Naive thymus-derived CD4-positive, alpha-beta T cell (primary cell): ENCODE data around the gene EIF4EBP3. TPM values are rescaled to one million over a fixed set of nuclear protein-coding genes. Genes with fewer than 3 reads are reported as not detected.

Experiments used
- ATAC-seq: fragments of 150-1000 bp; cut with Tn5 transposase; 2 replicates; pipeline ENCODE4 v1.10.0; 2021; ENCODE audit warnings: mild to moderate bottlenecking, moderate library complexity
- CTCF ChIA-PET: fragments of 350-600 bp; sonication (Branson Sonifier 250); formaldehyde crosslinking; loops from one replicate; lab custom pipeline; 2021; ENCODE audit warnings: antibody characterized with exemption; lab: Charles Lee
- POLR2A ChIA-PET: fragments of 350-600 bp; sonication (Branson Sonifier 250); formaldehyde crosslinking; loops from one replicate; lab custom pipeline; 2021; ENCODE audit warnings: antibody characterized with exemption, inconsistent platforms; lab: Charles Lee
- DNase-seq, 9 donors: peaks; one replicate each; pipeline versions ENCODE4 v3.0.0 to v3.0.0-alpha.2; 2020 to 2022; ENCODE audit warnings: mixed read lengths in 1 of 9
- H3K27ac ChIP-seq: one replicate; pipeline ENCODE4 v1.7.0; 2013; ENCODE audit warnings: mild to moderate bottlenecking, low read depth, low read length, moderate library complexity
- H3K27me3 ChIP-seq, 2 donors: one replicate each; pipeline ENCODE4 v1.7.0; 2013; ENCODE audit warnings: low read length in 2 of 2, mild to moderate bottlenecking in 2 of 2, moderate library complexity in 2 of 2; ENCODE audit not compliant: control insufficient read depth in 2 of 2, insufficient read depth in 2 of 2
- H3K36me3 ChIP-seq, 3 experiments: 1 replicate in 2 of 3; 2 replicates in 1 of 3; pipeline ENCODE4 v1.7.0; 2013; ENCODE audit warnings: low read length in 3 of 3, mild to moderate bottlenecking in 3 of 3, moderate library complexity in 1 of 3; ENCODE audit not compliant: insufficient read depth in 3 of 3, control insufficient read depth in 2 of 3
- H3K4me1 ChIP-seq, 2 donors: one replicate each; pipeline ENCODE4 v1.7.0; 2013; ENCODE audit warnings: low read length in 2 of 2, mild to moderate bottlenecking in 2 of 2, moderate library complexity in 1 of 2; ENCODE audit not compliant: control insufficient read depth in 2 of 2, insufficient read depth in 2 of 2
- H3K4me3 ChIP-seq: 2 replicates; pipeline ENCODE4 v1.7.0; 2013; ENCODE audit warnings: mild to moderate bottlenecking, low read length
- H3K9me3 ChIP-seq, 3 experiments: 1 replicate in 2 of 3; 2 replicates in 1 of 3; pipeline ENCODE4 v1.7.0; 2013; ENCODE audit warnings: low read length in 3 of 3; ENCODE audit not compliant: control insufficient read depth in 2 of 3
- H3K27ac Mint-ChIP-seq, 9 donors: one replicate each; pipeline ENCODE4 v1.8.0; 2020 to 2022; ENCODE audit warnings: mixed read lengths in 9 of 9, mild to moderate bottlenecking in 8 of 9, moderate library complexity in 5 of 9, inconsistent platforms in 2 of 9
- H3K27me3 Mint-ChIP-seq, 5 donors: one replicate each; pipeline ENCODE4 v1.8.0; 2021 to 2022; ENCODE audit warnings: mixed read lengths in 5 of 5, mild to moderate bottlenecking in 1 of 5
- H3K36me3 Mint-ChIP-seq, 5 donors: one replicate each; pipeline ENCODE4 v1.8.0; 2020 to 2022; ENCODE audit warnings: mixed read lengths in 5 of 5, mild to moderate bottlenecking in 3 of 5, inconsistent platforms in 1 of 5
- H3K4me1 Mint-ChIP-seq, 7 donors: one replicate each; pipeline ENCODE4 v1.8.0; 2020 to 2022; ENCODE audit warnings: mixed read lengths in 7 of 7, mild to moderate bottlenecking in 3 of 7, inconsistent platforms in 1 of 7
- H3K4me3 Mint-ChIP-seq, 10 donors: one replicate each; pipeline ENCODE4 v1.8.0; 2020 to 2022; ENCODE audit warnings: mild to moderate bottlenecking in 10 of 10, mixed read lengths in 10 of 10, moderate library complexity in 6 of 10, inconsistent platforms in 2 of 10
- H3K9me3 Mint-ChIP-seq, 11 donors: one replicate each; pipeline ENCODE4 v1.8.0; 2020 to 2022; ENCODE audit warnings: mixed read lengths in 11 of 11, mild to moderate bottlenecking in 4 of 11, inconsistent platforms in 1 of 11, moderate library complexity in 1 of 11
- intact Hi-C, 2 donors: fragments of 100-400 bp; cut with micrococcal nuclease; formaldehyde crosslinking; loops; one replicate each; pipeline ENCODE4 v1.15.1; 2023
- polyA plus RNA-seq, 2 donors: library from polyadenylated mRNA; unstranded; fragments of 300-500 nt; fragmentation: Illumina TruSeq; gene quantifications; one replicate each; pipeline ENCODE4 v1.2.3, GENCODE V29; 2021
- total RNA-seq, 6 experiments: library from RNA in 5 of 6; stranded (reverse) in 5 of 6; gene quantifications; 1 replicate in 5 of 6; 2 replicates in 1 of 6; pipeline ENCODE4 v1.2.3 and lab custom pipeline; 2021 to 2026

EIF4EBP3 gene
- total and polyA plus RNA-seq, 7 experiments from 2014 or later = 12.5 to 80.8 (median 19.3) TPM

- DNase-seq (no peak), ATAC-seq (peak; percentile 1)
- no peaks in the 10 kb centered on the region for H3K27me3 Mint-ChIP-seq
- POLR2A ChIA-PET = interaction anchor here (0.8 to 11.7 kb wide), 21 partner anchors 8 to 170 kb away, joined by 3 to 248 read pairs (median 4); partner anchors contain the start of genes ANKHD1, APBB3, CD14 and HARS1
- Histone ChIP-seq H3K36me3 (peaks cover 10 to 28% (median 15%) of the 10 kb centered on the region in 3 experiments), H3K27me3 (no peaks in the 10 kb centered on the region), H3K4me1 (peaks cover 12 to 20% of the 10 kb centered on the region in 2 donors), H3K9me3 (no peaks in the 10 kb centered on the region), H3K4me3 (peak overlapping the region; percentile 83), H3K27ac (peak overlapping the region; percentile 89)
- peak overlapping the region; percentile 85 to 99 (median 92) for H3K4me3 Mint-ChIP-seq
- H3K9me3 Mint-ChIP-seq = no peaks in the 10 kb centered on the region
- intact Hi-C loops = loop anchor here (2.0 to 5.0 kb wide), 4 partner anchors 154 to 1089 kb away; partner anchors contain the start of genes CYSTM1 (in 1 of the 2), HDAC3 (in 1 of the 2), RELL2 (in 1 of the 2) and ZMAT2 (in 1 of the 2)
- peaks cover 13 to 34% (median 20%) of the 10 kb centered on the region in 5 donors for H3K36me3 Mint-ChIP-seq
- CTCF ChIA-PET = interaction anchor here (1.3 to 2.2 kb wide), 5 partner anchors 28 to 171 kb away, joined by 5 to 12 read pairs (median 7); partner anchors contain the start of genes CD14, IK and NDUFA2
- H3K4me1 Mint-ChIP-seq = peaks cover 28 to 55% (median 42%) of the 10 kb centered on the region in 7 donors
- H3K27ac Mint-ChIP-seq = peak overlapping the region; percentile 93 to 99 (median 98)
These were observed 832 bp downstream of the EIF4EBP3 start for GRCh38 chr5:140548300-140548688.

DNA sequence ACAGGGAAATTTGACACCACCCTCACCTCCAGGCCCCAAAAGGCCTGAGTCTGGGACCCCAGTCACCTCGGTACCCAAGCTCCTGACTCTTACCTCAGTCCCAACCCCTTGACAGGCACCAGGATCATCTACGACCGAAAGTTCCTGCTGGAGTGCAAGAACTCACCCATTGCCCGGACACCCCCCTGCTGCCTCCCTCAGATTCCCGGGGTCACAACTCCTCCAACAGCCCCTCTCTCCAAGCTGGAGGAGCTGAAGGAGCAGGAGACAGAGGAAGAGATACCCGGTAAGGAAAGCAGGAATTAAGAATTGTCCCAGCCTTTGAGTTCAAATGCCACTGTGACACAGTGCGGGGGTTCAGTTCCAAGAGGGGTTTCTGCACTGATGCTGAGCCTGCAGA, 1.3 kb downstream of the EIF4EBP3 start:
- Mint-ChIP-seq H3K36me3 (peaks cover 13 to 36% (median 21%) of the 10 kb centered on the region in 5 donors), H3K9me3 (peaks cover 0 to 2% (median 0%) of the 10 kb centered on the region in 11 donors), H3K27me3 (no peaks in the 10 kb centered on the region), H3K27ac (peak overlapping the region; percentile 93 to 99 (median 98)), H3K4me1 (peaks cover 33 to 60% (median 47%) of the 10 kb centered on the region in 7 donors), H3K4me3 (peak overlapping the region; percentile 85 to 99 (median 92))
- Histone ChIP-seq H3K27me3 (no peaks in the 10 kb centered on the region), H3K9me3 (no peaks in the 10 kb centered on the region), H3K4me3 (no peak overlapping the region), H3K4me1 (peaks cover 12 to 20% of the 10 kb centered on the region in 2 donors), H3K27ac (peak overlapping the region; percentile 89), H3K36me3 (peaks cover 10 to 27% (median 15%) of the 10 kb centered on the region in 3 experiments)
- DNase-seq (no peak), ATAC-seq (no peak)
- intact Hi-C loops = loop anchor here (2.0 to 5.0 kb wide), 4 partner anchors 154 to 1089 kb away; partner anchors contain the start of genes CYSTM1 (in 1 of the 2), HDAC3 (in 1 of the 2), RELL2 (in 1 of the 2) and ZMAT2 (in 1 of the 2)
- ChIA-PET CTCF (interaction anchor here (1.3 to 2.2 kb wide), 4 partner anchors 28 to 99 kb away, joined by 5 to 12 read pairs (median 9); partner anchors contain the start of genes CD14, IK and NDUFA2), POLR2A (interaction anchor here (0.9 to 11.7 kb wide), 11 partner anchors 9 to 162 kb away, joined by 3 to 248 read pairs (median 19); partner anchors contain the start of genes ANKHD1, APBB3, CD14 and IK)

DNA sequence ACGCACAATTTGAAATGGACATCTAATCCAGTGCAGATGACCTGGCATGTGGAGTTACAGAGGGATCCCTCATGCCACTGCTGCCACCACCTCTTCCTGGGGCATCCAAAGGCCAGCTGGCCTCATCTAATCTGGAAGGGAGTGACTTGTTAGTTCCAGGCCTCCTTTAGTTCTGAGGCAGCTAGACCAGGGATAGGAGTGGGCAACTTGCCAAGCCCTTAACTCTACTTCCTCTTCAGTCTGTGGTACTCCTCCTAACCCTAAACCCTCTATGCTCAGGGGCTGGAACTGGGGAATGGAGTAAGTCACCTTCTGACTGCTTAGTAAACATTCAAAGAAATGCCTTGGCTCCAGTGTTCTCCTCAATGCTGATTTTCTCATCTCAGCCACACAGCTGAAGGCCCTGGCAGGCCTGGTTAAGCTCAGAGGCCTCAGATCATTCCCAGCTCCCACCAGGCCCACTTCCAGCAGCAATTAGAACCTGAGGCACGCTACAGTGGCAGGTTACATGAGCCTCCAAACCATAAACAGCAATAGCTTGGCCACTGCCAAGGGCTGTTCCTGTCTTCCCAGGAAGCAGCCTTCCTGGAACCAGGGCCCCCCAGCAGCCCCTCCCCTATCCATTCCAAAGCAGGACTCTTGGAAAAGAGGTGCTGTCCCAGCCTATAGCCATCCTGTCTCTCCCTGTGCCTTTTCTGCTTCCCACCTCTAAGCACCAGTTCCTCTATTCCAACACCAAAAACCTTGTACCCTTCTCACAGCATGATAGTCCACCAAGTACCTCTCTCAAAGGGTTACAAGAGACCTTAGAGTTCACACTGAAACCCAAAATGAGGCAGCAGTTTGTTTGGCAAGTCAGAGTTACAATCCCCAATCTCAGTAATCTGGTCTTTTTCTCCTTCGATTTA, 2.0 kb downstream of the EIF4EBP3 start:
- H3K9me3 Mint-ChIP-seq = peaks cover 0 to 3% (median 0%) of the 10 kb centered on the region in 11 donors
- no peaks in the 10 kb centered on the region for H3K27me3 Mint-ChIP-seq
- peaks cover 10 to 27% (median 15%) of the 10 kb centered on the region in 3 experiments for H3K36me3 ChIP-seq
- no peaks in the 10 kb centered on the region for H3K27me3 ChIP-seq
- H3K4me3 Mint-ChIP-seq = peak overlapping the region; percentile 51 to 99 (median 91)
- intact Hi-C loops = loop anchor here (2.0 to 5.0 kb wide), 4 partner anchors 153 to 1088 kb away; partner anchors contain the start of genes CYSTM1 (in 1 of the 2), HDAC3 (in 1 of the 2), RELL2 (in 1 of the 2) and ZMAT2 (in 1 of the 2)
- H3K4me1 ChIP-seq = peaks cover 12 to 26% of the 10 kb centered on the region in 2 donors
- H3K4me1 Mint-ChIP-seq = peaks cover 40 to 67% (median 52%) of the 10 kb centered on the region in 7 donors
- H3K9me3 ChIP-seq = no peaks in the 10 kb centered on the region
- peaks cover 11 to 34% (median 21%) of the 10 kb centered on the region in 5 donors for H3K36me3 Mint-ChIP-seq
- ChIA-PET POLR2A (interaction anchor here (0.8 to 11.7 kb wide), 6 partner anchors 15 to 139 kb away, joined by 3 to 248 read pairs (median 15); partner anchors contain the start of genes APBB3, CD14, IK and NDUFA2), CTCF (interaction anchor here (1.3 kb wide), 1 partner anchor 83 kb away, joined by 7 read pairs; the partner anchor contains the start of gene CD14)
- no peak for DNase-seq
- H3K27ac ChIP-seq = peak overlapping the region; percentile 89
- H3K27ac Mint-ChIP-seq = peak overlapping the region; percentile 81 to 99 (median 98)
- no peak for ATAC-seq
- H3K4me3 ChIP-seq = no peak overlapping the region

DNA sequence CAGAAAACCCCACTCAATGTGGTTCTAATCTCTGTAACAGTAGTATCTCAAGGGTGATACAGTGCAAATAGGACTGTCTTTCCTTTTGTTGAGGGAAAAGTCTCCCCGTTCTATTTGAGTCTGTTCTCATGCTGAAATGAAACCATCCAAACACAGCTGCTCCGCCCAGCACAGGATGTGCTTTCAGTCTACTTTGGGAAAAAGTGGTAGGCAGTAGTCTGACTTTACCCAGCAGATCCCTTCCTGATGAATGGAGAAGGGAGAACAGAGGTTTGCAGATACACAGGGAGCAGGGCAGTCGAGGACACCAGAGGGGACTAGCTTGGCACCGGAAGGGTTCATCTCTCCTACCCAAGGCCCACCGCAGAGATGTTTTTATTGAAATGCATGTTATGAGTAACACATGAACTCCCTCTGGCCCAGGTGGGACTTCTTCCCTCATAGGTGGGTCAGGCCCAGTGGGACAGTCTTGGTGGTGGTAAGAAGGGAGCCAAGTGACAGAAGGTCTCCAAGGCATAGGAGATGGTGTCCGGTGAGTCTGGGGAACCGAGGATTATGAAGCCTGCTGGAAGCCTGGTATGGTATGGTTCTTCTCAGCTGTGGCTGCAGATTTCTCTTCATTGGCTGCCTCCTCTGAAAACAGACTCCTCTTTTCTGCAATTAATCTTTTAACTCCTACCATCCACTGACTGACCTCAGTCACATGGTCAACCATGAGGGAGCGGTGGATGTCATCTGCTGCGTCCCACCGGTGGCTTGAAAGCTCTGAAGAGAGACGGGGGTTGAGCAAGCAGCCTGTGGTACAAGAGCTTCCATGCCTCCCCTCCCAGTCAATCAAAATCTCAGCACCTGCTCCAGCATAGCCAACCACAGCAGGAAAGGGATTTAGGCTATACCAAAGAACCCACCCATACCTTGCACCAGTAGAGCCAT, 3.0 kb downstream of the EIF4EBP3 start:
- Histone ChIP-seq H3K4me3 (no peak overlapping the region), H3K4me1 (peaks cover 12 to 28% of the 10 kb centered on the region in 2 donors), H3K9me3 (no peaks in the 10 kb centered on the region), H3K36me3 (peaks cover 10 to 27% (median 15%) of the 10 kb centered on the region in 3 experiments), H3K27me3 (no peaks in the 10 kb centered on the region), H3K27ac (peak overlapping the region; percentile 89)
- no peaks in the 10 kb centered on the region for H3K27me3 Mint-ChIP-seq
- peaks cover 0 to 4% (median 0%) of the 10 kb centered on the region in 11 donors for H3K9me3 Mint-ChIP-seq
- peaks cover 48 to 76% (median 58%) of the 10 kb centered on the region in 7 donors for H3K4me1 Mint-ChIP-seq
- no peak for DNase-seq
- no peak for ATAC-seq
- intact Hi-C loops = no loop called here
- peak overlapping the region; percentile 34 to 99 (median 93) for H3K27ac Mint-ChIP-seq
- H3K36me3 Mint-ChIP-seq = peaks cover 6 to 32% (median 22%) of the 10 kb centered on the region in 5 donors
- ChIA-PET POLR2A (interaction anchor here (0.8 to 11.7 kb wide), 4 partner anchors 14 to 149 kb away, joined by 3 to 248 read pairs (median 5); partner anchors contain the start of genes ANKHD1, APBB3, SLC35A4 and SRA1), CTCF (interaction anchor here (1.0 kb wide), 1 partner anchor 140 kb away, joined by 3 read pairs; the partner anchor contains the start of gene HARS1)
- peak overlapping the region in 9 of 10 donors; percentile 2 to 99 (median 16) for H3K4me3 Mint-ChIP-seq

GRCh38 chr5:140551872-140552271, 4.4 kb downstream of the EIF4EBP3 start:
- H3K4me1 Mint-ChIP-seq = peaks cover 60 to 83% (median 71%) of the 10 kb centered on the region in 7 donors
- Histone ChIP-seq H3K4me3 (no peak overlapping the region), H3K27ac (no peak overlapping the region), H3K27me3 (no peaks in the 10 kb centered on the region), H3K9me3 (no peaks in the 10 kb centered on the region), H3K36me3 (peaks cover 10 to 27% (median 15%) of the 10 kb centered on the region in 3 experiments), H3K4me1 (peaks cover 25 to 40% of the 10 kb centered on the region in 2 donors)
- no peak overlapping the region for H3K4me3 Mint-ChIP-seq
- intact Hi-C loops = no loop called here
- H3K36me3 Mint-ChIP-seq = peaks cover 6 to 40% (median 22%) of the 10 kb centered on the region in 5 donors
- peaks cover 0 to 4% (median 0%) of the 10 kb centered on the region in 11 donors for H3K9me3 Mint-ChIP-seq
- POLR2A ChIA-PET = interaction anchor here (0.7 to 11.7 kb wide), 4 partner anchors 12 to 95 kb away, joined by 3 to 248 read pairs (median 5); partner anchors contain the start of genes APBB3, IK, NDUFA2 and SLC35A4
- peak overlapping the region in 4 of 9 donors; percentile 13 to 99 (median 33) for H3K27ac Mint-ChIP-seq
- no peak for ATAC-seq
- DNase-seq = no peak
- CTCF ChIA-PET = no interaction called here
- H3K27me3 Mint-ChIP-seq = no peaks in the 10 kb centered on the region
